Measurements from ENCODE around the gene NCEH1.
A peak's percentile ranks its signal among the peaks of the same experiment; 100 is the strongest.
"Not testable (repeated sequence)": the region's sequence is repeated elsewhere in the genome, so short reads cannot be mapped to it uniquely, and the experiment has no call there.

The NCEH1 gene

GRCh38 chr3:172673210-172673679, 37.6 kb downstream of the NCEH1 start:
- peak; percentile 80 for DNase-seq

GRCh38 chr3:172669021-172669420, 41.8 kb downstream of the NCEH1 start:
- no peak for DNase-seq

GRCh38 chr3:172666873-172667694, 43.8 kb downstream of the NCEH1 start:
- peak; percentile 71 for DNase-seq

GRCh38 chr3:172666181-172666872, 44.5 kb downstream of the NCEH1 start:
- DNase-seq: no peak

GRCh38 chr3:172665510-172665909, 45.4 kb downstream of the NCEH1 start:
- DNase-seq: not testable (repeated sequence)

- DNase-seq: not testable (repeated sequence)
Observed at GRCh38 chr3:172660421-172660820, 50.4 kb downstream of the NCEH1 start.

- DNase-seq: no peak
Observed at GRCh38 chr3:172659246-172660002, 51.4 kb downstream of the NCEH1 start.

GRCh38 chr3:172658344-172659245, 52.3 kb downstream of the NCEH1 start:
- no peak for DNase-seq

GRCh38 chr3:172656602-172657001, 54.3 kb downstream of the NCEH1 start:
- no peak for DNase-seq

GRCh38 chr3:172655388-172655787, 55.5 kb downstream of the NCEH1 start:
- no peak for DNase-seq

- DNase-seq: no peak
Observed at GRCh38 chr3:172654470-172654869, 56.4 kb downstream of the NCEH1 start.

- DNase-seq: no peak
Observed at GRCh38 chr3:172653004-172653572, 57.8 kb downstream of the NCEH1 start.

GRCh38 chr3:172651936-172652625, 58.8 kb downstream of the NCEH1 start:
- DNase-seq: no peak

GRCh38 chr3:172649987-172650386, 60.9 kb downstream of the NCEH1 start:
- no peak for DNase-seq

GRCh38 chr3:172648747-172649146, 62.1 kb downstream of the NCEH1 start:
- no peak for DNase-seq

- DNase-seq: peak; percentile 73
Observed at GRCh38 chr3:172647823-172648222, 63.0 kb downstream of the NCEH1 start.

- no peak for DNase-seq
Observed at GRCh38 chr3:172647080-172647479, 63.8 kb downstream of the NCEH1 start.

- peak; percentile 3 for DNase-seq
Observed at GRCh38 chr3:172646439-172647015, 64.3 kb downstream of the NCEH1 start.

- no peak for DNase-seq
Observed at GRCh38 chr3:172644258-172644657, 66.6 kb downstream of the NCEH1 start.

- no peak for DNase-seq
Observed at GRCh38 chr3:172643506-172644179, 67.2 kb downstream of the NCEH1 start.

Measured in DMS153 (cell line).